Mesendoderm (in vitro differentiated cells): Measurements from ENCODE around the gene APOBEC3C.

Experiments
- DNase-seq: peaks from one replicate; pipeline ENCODE4 v3.0.0; 2013
- H2AK5ac ChIP-seq: 2 replicates; pipeline ENCODE4 v1.6.1; 2013; ENCODE audit warnings: low read length, inconsistent platforms
- H2BK120ac ChIP-seq: 2 replicates; pipeline ENCODE4 v1.6.1; 2013; ENCODE audit warnings: low read depth, mild to moderate bottlenecking, low read length, moderate library complexity, mixed read lengths
- H2BK15ac ChIP-seq: replicated peaks from 2 replicates; pipeline ENCODE4 v1.6.1; 2013; ENCODE audit warnings: low read depth, mild to moderate bottlenecking, moderate library complexity
- H2BK5ac ChIP-seq: 2 replicates; pipeline ENCODE4 v1.6.1; 2013; ENCODE audit warnings: low read length, inconsistent platforms
- H3K18ac ChIP-seq: 2 replicates; pipeline ENCODE4 v1.6.1; 2013; ENCODE audit warnings: mild to moderate bottlenecking, low read length, mixed read lengths
- H3K23ac ChIP-seq: one replicate; pipeline ENCODE4 v1.6.1; 2013; ENCODE audit warnings: low read length
- H3K27ac ChIP-seq: 2 replicates; pipeline ENCODE4 v1.5.1; 2013; ENCODE audit warnings: low read depth, mild to moderate bottlenecking, inconsistent platforms, low read length, moderate library complexity
- H3K27me3 ChIP-seq: 2 replicates; pipeline ENCODE4 v1.6.1; 2013; ENCODE audit warnings: low read length, control low read depth, mild to moderate bottlenecking, inconsistent platforms; ENCODE audit not compliant: insufficient read depth, poor library complexity
- H3K36me3 ChIP-seq: 2 replicates; pipeline ENCODE4 v1.6.1; 2013; ENCODE audit warnings: low read length, inconsistent platforms; ENCODE audit not compliant: control insufficient read depth, insufficient read depth
- H3K4ac ChIP-seq: one replicate; pipeline ENCODE4 v1.6.1; 2013; ENCODE audit warnings: low read depth, mild to moderate bottlenecking, low read length, moderate library complexity
- H3K4me1 ChIP-seq: 2 replicates; pipeline ENCODE4 v1.6.1; 2013; ENCODE audit warnings: low read depth, low read length, inconsistent platforms; ENCODE audit not compliant: control insufficient read depth
- H3K4me2 ChIP-seq: 2 replicates; pipeline ENCODE4 v1.6.1; 2013; ENCODE audit warnings: low read length
- H3K4me3 ChIP-seq: 2 replicates; pipeline ENCODE4 v1.5.1; 2013; ENCODE audit warnings: mild to moderate bottlenecking, low read length
- H3K56ac ChIP-seq: one replicate; pipeline ENCODE4 v1.6.1; 2013; ENCODE audit warnings: low read length
- H3K79me1 ChIP-seq: 2 replicates; pipeline ENCODE4 v1.6.1; 2013; ENCODE audit warnings: low read length, inconsistent platforms
- H3K79me2 ChIP-seq: 2 replicates; pipeline ENCODE4 v1.6.1; 2013; ENCODE audit warnings: mild to moderate bottlenecking, low read length; ENCODE audit not compliant: control insufficient read depth, insufficient read depth
- H3K9ac ChIP-seq: 2 replicates; pipeline ENCODE4 v1.6.1; 2013; ENCODE audit warnings: low read length, inconsistent platforms
- H4K5ac ChIP-seq: one replicate; pipeline ENCODE4 v1.6.1; 2013; ENCODE audit warnings: low read length
- H4K8ac ChIP-seq: one replicate; pipeline ENCODE4 v1.6.1; 2013; ENCODE audit warnings: low read depth, mild to moderate bottlenecking, control low read depth, low read length, moderate library complexity
- WGBS: extraction: QIAGEN DNeasy Blood & Tissue Kit; methylation state at CpG from one replicate; pipeline ENCODE4 v1.1.7; 2013; ENCODE audit warnings: low lambda C conversion rate, missing lambda C conversion rate; ENCODE audit not compliant: insufficient coverage; ENCODE audit errors: extremely low coverage; 5-methylcytosine and 5-hydroxymethylcytosine counted together

The APOBEC3C gene

DNA sequence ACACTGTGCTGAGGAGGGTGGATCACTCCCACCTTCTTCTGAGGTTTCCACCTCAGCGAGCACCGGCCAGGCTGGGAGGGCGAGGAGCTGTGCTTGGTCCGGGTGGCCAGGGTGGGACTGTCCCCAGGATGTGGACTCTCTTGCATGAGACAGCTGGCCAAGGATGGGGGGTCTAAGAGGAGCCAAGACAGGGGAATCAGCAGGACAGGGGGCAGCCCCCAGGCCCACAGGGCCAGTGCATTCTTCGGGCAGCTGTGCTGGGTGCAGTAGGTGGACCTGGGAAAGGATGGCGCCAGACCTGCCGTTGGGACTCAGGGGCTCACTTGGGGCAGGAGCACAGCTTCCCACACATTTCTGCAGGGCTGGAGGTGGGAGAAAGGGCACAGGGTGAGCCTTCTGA lies 47.1 kb upstream of the APOBEC3C start:
- no peak overlapping the region for H3K4ac ChIP-seq
- H2BK120ac ChIP-seq = no peak overlapping the region
- no peaks in the 10 kb centered on the region for H3K79me1 ChIP-seq
- H2AK5ac ChIP-seq = no peak overlapping the region
- no peak overlapping the region for H4K8ac ChIP-seq
- no peak overlapping the region for H4K5ac ChIP-seq
- no peak overlapping the region for H3K56ac ChIP-seq
- no peak overlapping the region for H2BK15ac ChIP-seq
- WGBS = no CpG with 5 or more reads among the region's 7 CpGs
- no peak overlapping the region for H3K4me3 ChIP-seq
- H3K36me3 ChIP-seq = no peaks in the 10 kb centered on the region
- no peak overlapping the region for H3K9ac ChIP-seq
- DNase-seq = no peak
- no peaks in the 10 kb centered on the region for H3K4me1 ChIP-seq
- no peak overlapping the region for H3K27ac ChIP-seq
- no peaks in the 10 kb centered on the region for H3K27me3 ChIP-seq
- H3K23ac ChIP-seq = no peak overlapping the region
- no peak overlapping the region for H3K18ac ChIP-seq
- no peaks in the 10 kb centered on the region for H3K79me2 ChIP-seq
- no peak overlapping the region for H3K4me2 ChIP-seq
- no peak overlapping the region for H2BK5ac ChIP-seq

DNA sequence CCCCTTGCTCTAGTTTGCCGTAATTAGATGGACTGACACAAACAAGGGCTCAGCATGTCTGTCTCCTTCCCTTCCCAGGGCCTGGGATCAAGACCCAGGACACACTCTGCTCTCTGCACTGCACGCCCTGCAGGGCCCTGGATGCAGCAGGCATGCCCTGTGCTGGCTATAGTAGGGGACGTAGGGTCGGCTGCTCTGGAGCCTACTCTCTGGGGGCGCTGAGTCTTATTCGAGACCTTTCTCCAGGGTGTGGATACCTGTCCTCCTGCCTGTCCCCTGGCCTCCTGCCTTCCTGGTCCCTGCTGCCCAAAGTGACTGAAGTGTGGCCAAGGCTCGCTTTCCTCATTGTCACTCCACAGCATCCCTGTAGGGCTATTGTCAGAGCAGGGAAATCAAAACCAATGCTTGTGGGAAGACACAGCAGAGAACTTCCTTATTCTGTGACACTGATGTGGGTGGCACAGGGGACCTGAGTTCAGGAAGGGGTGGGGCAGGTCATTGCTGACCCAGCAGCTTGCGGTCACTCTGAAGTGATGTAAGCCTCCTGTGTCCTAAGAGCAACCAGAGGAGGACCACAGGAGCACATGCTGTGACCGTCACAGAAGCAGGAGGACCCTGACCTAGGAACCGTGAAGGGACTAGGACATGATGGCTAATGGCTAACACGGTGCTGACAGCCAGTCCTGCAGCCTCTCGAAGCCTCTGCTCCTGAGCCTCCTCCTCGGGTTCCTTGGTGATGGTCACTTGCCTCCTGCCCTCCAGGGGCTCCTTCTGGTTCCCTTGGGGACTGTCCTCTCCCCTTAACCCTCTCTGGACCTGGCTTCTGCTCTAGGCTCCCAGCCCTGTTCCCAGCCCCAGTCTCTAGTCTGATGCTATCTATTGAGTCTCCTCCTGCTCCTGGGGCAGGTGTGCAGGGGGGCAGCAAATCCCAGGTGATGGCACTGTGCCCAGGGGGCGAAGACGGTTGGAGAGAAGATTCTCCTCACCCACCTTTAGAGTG lies 46.3 kb upstream of the APOBEC3C start:
- no peaks in the 10 kb centered on the region for H3K79me1 ChIP-seq
- H3K4me2 ChIP-seq = no peak overlapping the region
- no peak overlapping the region for H3K4me3 ChIP-seq
- no peak overlapping the region for H3K18ac ChIP-seq
- H3K23ac ChIP-seq = no peak overlapping the region
- H3K36me3 ChIP-seq = no peaks in the 10 kb centered on the region
- no peak overlapping the region for H3K27ac ChIP-seq
- no peak overlapping the region for H2BK120ac ChIP-seq
- no peak overlapping the region for H3K4ac ChIP-seq
- no peak overlapping the region for H4K5ac ChIP-seq
- H3K4me1 ChIP-seq = no peaks in the 10 kb centered on the region
- no peak overlapping the region for H2BK15ac ChIP-seq
- no CpG with 5 or more reads among the region's 15 CpGs for WGBS
- no peak overlapping the region for H2AK5ac ChIP-seq
- no peak overlapping the region for H2BK5ac ChIP-seq
- no peak overlapping the region for H3K9ac ChIP-seq
- no peak overlapping the region for H3K56ac ChIP-seq
- H3K27me3 ChIP-seq = no peaks in the 10 kb centered on the region
- H4K8ac ChIP-seq = no peak overlapping the region
- DNase-seq = no peak
- H3K79me2 ChIP-seq = no peaks in the 10 kb centered on the region

DNA sequence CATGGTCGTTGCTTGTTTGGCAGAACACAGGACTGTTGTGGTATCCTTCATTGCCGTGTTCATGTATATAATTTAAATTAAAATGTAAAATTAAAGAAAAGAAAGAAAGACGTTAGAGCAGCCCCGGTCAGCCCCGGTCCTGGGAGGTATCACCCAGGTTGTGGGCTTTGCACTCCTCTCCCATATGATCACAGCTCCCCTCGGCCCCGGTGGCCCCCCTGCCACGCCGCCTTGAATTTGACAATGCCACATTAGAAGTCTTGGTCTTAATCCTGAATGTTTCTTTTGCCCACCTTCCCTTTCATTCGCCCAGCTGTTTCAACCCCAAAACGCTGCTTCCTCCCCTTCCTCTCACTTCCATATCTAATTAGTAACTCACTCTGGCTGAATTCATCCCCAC lies 45.3 kb upstream of the APOBEC3C start:
- no CpG with 5 or more reads among the region's 11 CpGs for WGBS
- Histone ChIP-seq H3K36me3 (no peaks in the 10 kb centered on the region), H3K79me1 (no peaks in the 10 kb centered on the region), H3K4me3 (no peak overlapping the region), H3K23ac (no peak overlapping the region), H2AK5ac (no peak overlapping the region), H2BK120ac (no peak overlapping the region), H3K27me3 (no peaks in the 10 kb centered on the region), H3K18ac (no peak overlapping the region), H3K4me2 (no peak overlapping the region), H3K9ac (no peak overlapping the region), H3K56ac (no peak overlapping the region), H4K5ac (no peak overlapping the region), H3K4ac (no peak overlapping the region), H2BK15ac (no peak overlapping the region), H2BK5ac (no peak overlapping the region), H3K27ac (no peak overlapping the region), H3K79me2 (no peaks in the 10 kb centered on the region), H4K8ac (no peak overlapping the region), H3K4me1 (no peaks in the 10 kb centered on the region)
- DNase-seq = no peak

DNA sequence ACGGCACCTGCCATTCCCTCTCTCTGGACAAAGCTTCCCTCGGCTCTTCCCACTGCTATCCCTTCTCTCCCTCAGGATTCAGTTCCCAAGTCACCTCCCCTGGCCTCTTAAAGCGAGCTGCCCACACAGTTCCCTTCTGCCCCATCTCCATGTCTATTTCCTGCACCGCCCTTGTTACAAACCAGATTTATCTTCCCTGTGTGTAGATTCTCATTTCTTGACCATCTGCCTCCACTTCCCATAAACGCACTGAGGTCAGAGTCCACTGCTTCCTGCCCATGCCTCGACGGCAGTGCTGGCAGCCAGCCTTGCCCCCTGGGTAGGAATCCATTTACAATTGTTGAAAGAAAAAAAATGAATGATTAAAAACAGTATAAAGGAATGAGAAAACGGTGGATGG lies 43.5 kb upstream of the APOBEC3C start:
- Histone ChIP-seq H2BK120ac (no peak overlapping the region), H4K8ac (no peak overlapping the region), H3K36me3 (no peaks in the 10 kb centered on the region), H3K56ac (no peak overlapping the region), H3K23ac (no peak overlapping the region), H2BK5ac (no peak overlapping the region), H3K4me3 (no peak overlapping the region), H3K4me2 (no peak overlapping the region), H2BK15ac (no peak overlapping the region), H3K4me1 (no peaks in the 10 kb centered on the region), H3K4ac (no peak overlapping the region), H3K27ac (no peak overlapping the region), H2AK5ac (no peak overlapping the region), H3K18ac (no peak overlapping the region), H3K79me1 (no peaks in the 10 kb centered on the region), H3K27me3 (no peaks in the 10 kb centered on the region), H3K9ac (no peak overlapping the region), H4K5ac (no peak overlapping the region), H3K79me2 (no peaks in the 10 kb centered on the region)
- WGBS = no CpG with 5 or more reads among the region's 8 CpGs
- no peak for DNase-seq

DNA sequence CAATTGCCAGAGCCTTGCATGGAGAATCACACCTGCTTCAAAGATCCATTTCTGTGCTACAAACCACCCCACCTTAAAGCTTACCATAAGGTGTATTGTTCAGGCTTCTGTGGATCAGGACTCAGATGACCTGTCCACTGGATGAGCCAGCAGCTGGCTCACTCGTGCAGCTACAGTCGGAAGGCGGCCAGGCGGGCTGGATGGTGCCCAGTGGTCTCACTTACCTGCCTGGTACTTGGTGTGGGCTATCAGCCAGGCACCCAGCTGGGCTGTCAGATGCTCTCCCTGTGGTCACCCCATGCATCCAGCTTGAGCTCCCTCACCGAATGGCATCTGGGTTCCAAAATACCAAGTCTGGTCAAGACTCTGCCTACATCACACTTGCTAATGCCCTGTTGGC lies 42.9 kb upstream of the APOBEC3C start:
- Histone ChIP-seq H3K27me3 (no peaks in the 10 kb centered on the region), H3K27ac (no peak overlapping the region), H3K18ac (no peak overlapping the region), H2BK15ac (no peak overlapping the region), H2BK5ac (no peak overlapping the region), H3K4ac (no peak overlapping the region), H3K9ac (no peak overlapping the region), H4K8ac (no peak overlapping the region), H3K79me2 (no peaks in the 10 kb centered on the region), H3K56ac (no peak overlapping the region), H3K23ac (no peak overlapping the region), H2AK5ac (no peak overlapping the region), H2BK120ac (no peak overlapping the region), H3K79me1 (no peaks in the 10 kb centered on the region), H3K4me1 (no peaks in the 10 kb centered on the region), H4K5ac (no peak overlapping the region), H3K4me3 (no peak overlapping the region), H3K36me3 (no peaks in the 10 kb centered on the region), H3K4me2 (no peak overlapping the region)
- no peak for DNase-seq
- no CpG with 5 or more reads among the region's 5 CpGs for WGBS
